GM12872 (cell line): ENCODE results near the gene ANLN.

Source experiments
- TF ChIP-seq, protein P1 (sequence below): IDR thresholded peaks from 3 replicates; pipeline ENCODE4 v1.5.1; 2011; ENCODE audit warnings: low read depth, mild to moderate bottlenecking, low read length, moderate library complexity; ENCODE audit not compliant: insufficient read depth

ANLN gene

GRCh38 chr7:36473454-36474282, 84.0 kb downstream of the ANLN start:
- TF ChIP-seq, protein P1, sequence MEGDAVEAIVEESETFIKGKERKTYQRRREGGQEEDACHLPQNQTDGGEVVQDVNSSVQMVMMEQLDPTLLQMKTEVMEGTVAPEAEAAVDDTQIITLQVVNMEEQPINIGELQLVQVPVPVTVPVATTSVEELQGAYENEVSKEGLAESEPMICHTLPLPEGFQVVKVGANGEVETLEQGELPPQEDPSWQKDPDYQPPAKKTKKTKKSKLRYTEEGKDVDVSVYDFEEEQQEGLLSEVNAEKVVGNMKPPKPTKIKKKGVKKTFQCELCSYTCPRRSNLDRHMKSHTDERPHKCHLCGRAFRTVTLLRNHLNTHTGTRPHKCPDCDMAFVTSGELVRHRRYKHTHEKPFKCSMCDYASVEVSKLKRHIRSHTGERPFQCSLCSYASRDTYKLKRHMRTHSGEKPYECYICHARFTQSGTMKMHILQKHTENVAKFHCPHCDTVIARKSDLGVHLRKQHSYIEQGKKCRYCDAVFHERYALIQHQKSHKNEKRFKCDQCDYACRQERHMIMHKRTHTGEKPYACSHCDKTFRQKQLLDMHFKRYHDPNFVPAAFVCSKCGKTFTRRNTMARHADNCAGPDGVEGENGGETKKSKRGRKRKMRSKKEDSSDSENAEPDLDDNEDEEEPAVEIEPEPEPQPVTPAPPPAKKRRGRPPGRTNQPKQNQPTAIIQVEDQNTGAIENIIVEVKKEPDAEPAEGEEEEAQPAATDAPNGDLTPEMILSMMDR = peak; percentile 59; the same call in 2 of the 3 replicates

GRCh38 chr7:36474283-36475010, 84.8 kb downstream of the ANLN start:
- TF ChIP-seq, protein P1 = no peak

- TF ChIP-seq, protein P1 = no peak
These were observed 85.3 kb downstream of the ANLN start for GRCh38 chr7:36475011-36475342.

DNA sequence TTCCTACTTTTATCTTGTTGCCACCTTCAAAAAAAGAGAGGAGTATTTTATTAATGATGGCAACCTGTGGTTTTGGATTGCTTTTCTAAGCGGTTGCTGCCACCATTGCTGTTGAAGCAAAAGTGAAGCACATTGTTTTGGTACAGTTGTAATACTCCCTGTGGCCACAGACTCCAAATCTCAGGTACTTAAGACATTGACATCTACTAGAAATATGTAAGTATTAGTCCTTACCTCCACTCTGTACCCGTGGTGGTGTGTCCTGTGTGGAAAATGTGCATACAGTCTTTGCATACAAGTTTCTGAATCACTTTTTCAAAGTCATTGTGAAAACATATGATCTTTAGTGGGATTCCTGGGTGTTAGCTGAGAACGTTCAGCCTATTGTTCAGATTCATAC, 85.7 kb downstream of the ANLN start:
- TF ChIP-seq, protein P1 = 0 out of 3 replicates have a peak, but pooled peaks have one; percentile 16

GRCh38 chr7:36478745-36479144, 89.1 kb downstream of the ANLN start:
- TF ChIP-seq, protein P1 = no peak

- TF ChIP-seq, protein P1 = no peak
These were observed 94.6 kb downstream of the ANLN start for GRCh38 chr7:36484265-36484664.

DNA sequence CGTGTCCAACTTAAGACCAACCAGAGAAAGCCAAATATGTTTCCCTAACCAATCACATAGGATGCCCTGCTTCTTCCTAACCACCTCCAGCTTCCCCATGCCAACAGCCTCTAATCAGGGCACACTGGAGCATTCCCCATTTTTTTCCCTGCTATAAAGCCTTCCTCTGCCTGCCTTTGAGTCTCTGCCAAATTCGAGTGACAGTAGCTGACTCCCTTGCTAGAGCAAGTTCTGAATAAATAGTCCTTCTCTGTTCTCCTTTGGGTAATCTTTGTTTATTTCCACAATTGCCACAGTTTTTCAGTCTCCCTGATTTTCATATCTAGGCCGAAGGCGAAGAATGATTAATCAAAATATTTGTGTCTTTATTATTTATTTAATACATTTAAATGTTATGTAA, 96.7 kb downstream of the ANLN start:
- TF ChIP-seq, protein P1 = no peak
